ENCODE results near the gene CLASP1.
"Not testable (repeated sequence)": the region's sequence is repeated elsewhere in the genome, so short reads cannot be mapped to it uniquely, and the experiment has no call there.

Gene CLASP1

GRCh38 chr2:121468936-121469335 is 180.3 kb downstream of the CLASP1 start:
- DNase-seq, result no peak

GRCh38 chr2:121459291-121459690 is 190.0 kb downstream of the CLASP1 start:
- DNase-seq, result no peak

GRCh38 chr2:121456325-121456724 is 192.9 kb downstream of the CLASP1 start:
- no peak for DNase-seq

DNA sequence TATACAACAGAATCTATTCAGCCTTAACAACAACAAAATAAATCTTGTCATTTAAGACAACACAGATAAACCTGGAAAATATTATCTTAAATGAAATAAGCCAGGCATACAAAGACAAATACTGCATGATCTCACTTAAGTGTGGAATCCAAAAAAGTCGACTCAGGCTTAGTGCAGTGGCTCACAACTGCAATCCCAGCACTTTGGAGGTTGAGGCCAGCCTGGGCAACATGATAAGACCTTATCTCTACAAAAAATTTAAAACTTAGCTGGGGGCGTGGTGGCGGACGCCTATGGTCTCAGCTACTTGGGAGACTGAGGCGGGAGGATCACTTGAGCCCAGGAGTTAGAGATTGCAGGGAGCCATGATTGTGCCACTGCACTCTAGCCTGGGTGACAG is 193.8 kb downstream of the CLASP1 start:
- no peak for DNase-seq

DNA sequence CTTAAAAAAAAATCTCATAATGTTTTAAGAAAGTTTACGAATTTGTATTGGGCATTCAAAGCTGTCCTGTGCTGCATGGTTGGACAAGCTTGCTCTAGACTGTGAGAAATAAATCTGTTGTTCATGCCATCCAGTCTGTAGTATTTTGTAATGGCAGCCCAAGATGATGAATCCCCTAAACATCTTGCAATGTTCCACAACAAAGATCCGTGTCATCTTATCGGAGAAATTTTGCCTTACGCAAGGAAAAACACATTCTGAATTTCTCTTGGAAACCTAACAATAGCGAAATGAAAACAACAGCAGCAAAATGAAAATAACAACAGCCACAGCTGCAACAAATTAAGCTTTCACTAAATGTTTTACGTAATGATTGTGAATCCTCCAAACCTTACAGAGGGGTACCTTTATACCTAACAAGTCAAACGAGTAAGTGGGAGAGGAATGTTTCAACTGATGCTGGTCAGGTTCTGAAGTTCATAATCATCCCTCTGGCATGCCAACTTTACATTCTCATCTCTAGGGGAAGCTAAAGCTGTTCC is 194.6 kb downstream of the CLASP1 start:
- DNase-seq, result no peak

DNA sequence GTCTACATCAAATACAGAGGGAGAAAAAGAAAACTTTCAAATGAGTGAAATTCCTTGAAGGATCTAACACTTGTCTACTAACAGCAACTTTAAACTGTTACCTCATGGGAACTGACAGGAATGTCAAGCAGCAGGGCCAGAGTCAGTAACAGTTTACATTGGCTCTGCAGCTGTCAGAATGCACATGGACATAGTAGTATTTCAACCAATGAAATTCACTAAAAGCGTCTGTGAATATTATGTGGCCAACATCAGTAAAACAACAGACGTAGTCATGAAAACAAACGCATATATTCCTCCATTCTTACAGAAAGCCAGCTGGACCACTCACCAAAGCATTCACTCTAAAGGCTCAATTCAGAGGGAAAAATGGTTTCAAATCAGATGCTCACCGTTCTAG is 197.9 kb downstream of the CLASP1 start:
- DNase-seq, result no peak

GRCh38 chr2:121450301-121450700 is 199.0 kb downstream of the CLASP1 start:
- no peak for DNase-seq

DNA sequence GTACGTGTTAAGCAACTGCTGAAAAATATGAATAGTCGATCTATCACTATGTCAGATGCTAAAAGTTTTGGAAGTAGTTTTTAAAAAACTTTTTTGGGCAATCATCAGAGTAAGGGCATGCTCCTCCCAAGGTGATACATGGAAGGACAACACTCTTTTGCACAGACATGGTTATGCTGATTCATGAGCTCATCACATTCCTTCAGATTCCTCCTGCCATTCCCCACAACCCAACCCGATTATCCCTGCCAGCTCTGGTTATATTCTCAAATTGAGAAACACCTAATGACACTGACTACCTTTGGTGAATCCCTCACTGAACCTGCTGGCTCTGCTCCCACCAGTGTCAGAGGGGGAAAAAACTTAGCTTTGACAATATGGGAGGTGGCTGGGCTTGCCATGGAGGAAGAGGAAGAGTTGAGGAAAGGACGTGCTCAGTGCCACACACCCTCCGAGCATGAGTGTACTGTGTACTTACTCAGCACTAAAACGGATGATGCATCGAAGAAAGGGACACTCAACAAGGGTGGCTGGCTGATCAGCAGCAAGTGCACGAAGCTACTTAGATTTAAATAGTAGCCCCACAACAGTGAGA is 202.5 kb downstream of the CLASP1 start:
- DNase-seq, result no peak

- no peak for DNase-seq
These were observed 206.4 kb downstream of the CLASP1 start for GRCh38 chr2:121442889-121443288.

DNA sequence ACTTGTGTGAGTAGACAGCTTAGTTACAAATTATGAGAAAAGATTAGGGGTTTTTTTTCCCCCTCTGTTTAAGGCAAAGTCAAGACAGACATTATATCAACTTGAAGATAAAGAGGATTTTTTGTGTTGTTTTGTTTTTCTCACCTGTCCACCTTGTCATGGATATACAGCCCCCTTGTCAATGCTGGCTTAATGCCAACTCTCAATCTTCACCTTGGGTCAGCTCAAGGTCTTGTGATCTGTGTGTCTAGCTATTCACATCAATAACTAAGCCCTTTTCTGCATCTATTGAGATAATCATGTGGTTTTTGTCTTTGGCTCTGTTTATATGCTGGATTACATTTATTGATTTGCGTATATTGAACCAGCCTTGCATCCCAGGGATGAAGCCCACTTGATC is 211.0 kb downstream of the CLASP1 start:
- not testable (repeated sequence) for DNase-seq

- DNase-seq, result no peak
These were observed 212.3 kb downstream of the CLASP1 start for GRCh38 chr2:121436918-121437317.

DNA sequence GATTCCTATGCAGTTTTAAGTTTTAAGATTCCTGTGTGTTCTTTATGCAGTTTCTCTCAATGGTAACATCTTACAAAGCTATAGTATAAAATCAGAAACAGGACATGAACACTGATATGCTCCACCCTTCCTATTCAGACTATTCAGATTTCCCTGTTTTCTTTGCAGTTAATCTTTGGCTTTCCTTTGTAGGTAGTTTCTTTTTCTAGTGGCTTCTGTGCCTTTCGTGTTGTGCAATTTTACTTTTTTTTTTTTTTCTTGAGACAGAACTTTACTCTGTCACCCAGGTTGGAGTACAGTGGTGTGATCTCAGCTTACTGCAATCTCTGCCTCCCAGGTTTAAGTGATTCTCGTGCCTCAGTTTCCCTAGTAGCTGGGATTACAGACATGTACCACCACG is 213.5 kb downstream of the CLASP1 start:
- no peak for DNase-seq

- no peak for DNase-seq
These were observed 218.0 kb downstream of the CLASP1 start for GRCh38 chr2:121431214-121431613.

GRCh38 chr2:121429927-121430520 is 219.2 kb downstream of the CLASP1 start:
- DNase-seq, result no peak

GRCh38 chr2:121429119-121429903 is 220.0 kb downstream of the CLASP1 start:
- no peak for DNase-seq

DNA sequence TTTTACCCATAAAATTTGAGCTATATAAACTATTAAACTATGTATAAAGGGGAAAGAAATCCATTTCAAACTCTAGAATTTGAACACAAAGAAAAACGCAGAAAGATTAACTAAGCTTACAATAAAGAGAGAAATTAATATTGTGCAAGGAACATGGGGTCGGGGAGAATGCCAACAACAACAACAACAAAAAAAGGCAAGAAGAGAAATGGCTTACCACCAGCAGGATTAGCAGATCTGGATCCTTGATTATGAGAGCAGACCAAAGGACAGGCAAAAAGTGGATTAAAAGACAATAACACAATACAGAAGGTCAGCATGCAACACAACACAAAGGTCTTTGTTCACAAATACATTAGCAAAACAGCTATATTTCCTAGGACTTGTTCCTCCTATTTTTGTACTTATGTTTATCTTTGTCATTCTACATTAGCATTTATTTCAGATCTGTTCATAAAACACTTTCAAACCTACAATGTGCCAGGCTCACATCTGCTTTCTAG is 222.0 kb downstream of the CLASP1 start:
- DNase-seq, result peak; percentile 15

DNA sequence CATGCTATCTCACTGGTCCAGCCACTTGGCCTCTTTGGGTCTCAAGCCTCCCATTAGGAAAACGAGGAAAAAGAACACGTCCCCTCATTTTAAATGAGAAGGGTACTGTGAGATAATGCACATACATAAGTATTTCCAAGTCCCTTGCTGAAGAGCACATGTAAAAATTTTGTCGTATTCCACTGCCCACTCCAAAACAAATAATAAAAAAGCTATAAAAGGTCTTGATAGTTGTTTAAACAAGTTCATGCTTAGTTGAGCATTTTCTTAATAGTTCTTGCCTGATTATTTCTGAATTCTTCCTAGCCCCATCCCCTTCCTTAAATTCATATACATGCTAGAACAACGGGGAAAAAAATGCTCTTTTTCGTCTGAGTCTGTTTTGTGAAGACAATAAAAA is 228.8 kb downstream of the CLASP1 start:
- no peak for DNase-seq

GRCh38 chr2:121419081-121419699 is 230.1 kb downstream of the CLASP1 start:
- no peak for DNase-seq

- no peak for DNase-seq
These were observed 230.7 kb downstream of the CLASP1 start for GRCh38 chr2:121418494-121419058.

DNA sequence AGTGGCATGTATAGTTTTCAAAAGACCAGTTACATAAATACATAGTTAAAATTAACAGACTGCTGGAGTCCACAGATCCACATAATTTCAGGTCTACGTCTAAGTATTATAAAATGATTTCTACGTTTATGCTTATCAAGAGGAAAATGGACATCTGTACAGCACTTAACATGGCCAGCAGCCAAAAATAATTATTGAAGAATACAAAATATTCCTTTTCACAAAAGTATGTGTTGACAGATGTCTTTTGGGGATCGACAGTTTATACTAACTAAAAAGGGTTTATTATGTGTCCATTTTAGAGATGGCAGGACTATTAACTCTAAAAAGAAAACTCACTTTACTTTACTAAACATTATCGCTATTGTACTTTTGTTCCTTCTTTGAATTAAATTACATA is 231.4 kb downstream of the CLASP1 start:
- DNase-seq, result no peak

DNA sequence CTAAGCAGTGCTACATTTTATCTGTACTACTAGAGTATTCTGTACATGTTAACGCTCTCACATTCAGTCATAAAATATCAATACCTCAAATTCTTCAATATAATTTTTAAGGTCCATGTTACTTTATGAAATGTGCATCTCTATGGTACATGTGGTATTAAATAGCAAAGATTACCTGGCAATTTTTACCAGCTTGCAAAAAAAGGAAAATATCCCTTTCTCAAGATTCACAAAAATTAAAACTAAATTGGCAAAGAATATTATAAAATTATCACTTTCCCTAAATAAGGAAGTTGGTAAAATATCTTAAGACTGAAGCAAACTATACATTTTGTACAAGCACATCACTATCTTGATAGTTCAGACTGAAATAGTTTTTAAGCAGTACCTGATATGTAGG is 233.5 kb downstream of the CLASP1 start:
- no peak for DNase-seq

DNA sequence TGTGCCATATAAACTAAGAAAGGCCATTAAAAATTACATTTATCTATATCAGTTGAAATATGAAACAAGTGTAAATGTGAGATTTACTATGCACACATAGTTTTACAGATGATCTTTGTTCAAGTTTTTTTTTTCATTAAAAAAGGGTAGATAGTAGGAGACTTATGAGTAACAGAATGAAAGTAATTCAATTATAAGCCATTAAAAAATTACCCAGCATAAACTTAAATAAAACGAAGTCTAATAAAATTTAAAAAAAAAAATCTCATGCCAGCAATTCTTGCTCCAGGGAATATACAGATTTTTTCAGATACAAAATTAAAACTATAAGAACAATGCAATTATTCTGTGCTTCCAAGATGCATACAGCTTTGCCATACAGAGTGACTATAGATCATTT is 236.9 kb downstream of the CLASP1 start:
- no peak for DNase-seq

DNA sequence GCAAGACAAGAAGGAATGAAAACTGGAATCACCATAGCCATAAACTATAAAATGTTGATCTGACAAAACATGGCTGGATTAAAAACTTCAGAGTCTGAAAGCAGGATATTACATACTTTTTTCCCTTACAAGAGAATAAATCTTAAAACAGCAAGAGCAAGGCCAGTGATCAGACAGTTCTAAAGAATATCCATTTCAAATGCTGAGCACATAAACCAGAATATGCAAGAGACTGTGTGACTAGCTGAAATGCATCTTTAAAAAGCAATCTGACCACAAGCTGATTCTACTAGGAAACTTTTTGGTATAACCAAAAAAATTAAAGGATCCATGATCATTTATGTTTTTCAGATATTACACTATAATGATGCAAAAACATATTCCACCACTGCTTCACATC is 239.3 kb downstream of the CLASP1 start:
- DNase-seq, result no peak
